HG03159 (cell line): ENCODE results near the gene DPY19L3.
"Not testable (repeated sequence)": the region's sequence is repeated elsewhere in the genome, so short reads cannot be mapped to it uniquely, and the experiment has no call there.

ENCODE experiments used
- ATAC-seq: cut with Tn5 transposase; IDR thresholded peaks from one replicate; pipeline ENCODE4 v1.9.1; 2021; ENCODE audit warnings: mild to moderate bottlenecking, moderate library complexity; ENCODE audit not compliant: unreplicated experiment

Gene DPY19L3

GRCh38 chr19:32405431-32406160 lies at the start of gene DPY19L3:
TSS of gene DPY19L3 (plus strand) at chr19:32405770. CDS start at chr19:32408254, 2,484 bp downstream.
- ATAC-seq = peak; percentile 97

- ATAC-seq = no peak
Measured at GRCh38 chr19:32357720-32358119, 47.9 kb upstream of the DPY19L3 start.

- no peak for ATAC-seq
Measured at GRCh38 chr19:32358321-32358720, 47.2 kb upstream of the DPY19L3 start.

- no peak for ATAC-seq
Measured at GRCh38 chr19:32359581-32359980, 46.0 kb upstream of the DPY19L3 start.

- no peak for ATAC-seq
Measured at GRCh38 chr19:32361574-32362317, 43.8 kb upstream of the DPY19L3 start.

GRCh38 chr19:32362318-32362691 lies 43.3 kb upstream of the DPY19L3 start:
- ATAC-seq = no peak

- no peak for ATAC-seq
Measured at GRCh38 chr19:32363175-32363574, 42.4 kb upstream of the DPY19L3 start.

- ATAC-seq = no peak
Measured at GRCh38 chr19:32363632-32364031, 41.9 kb upstream of the DPY19L3 start.

- ATAC-seq = no peak
Measured at GRCh38 chr19:32364040-32364439, 41.5 kb upstream of the DPY19L3 start.

- no peak for ATAC-seq
Measured at GRCh38 chr19:32367063-32367462, 38.5 kb upstream of the DPY19L3 start.

GRCh38 chr19:32367948-32368536 lies 37.5 kb upstream of the DPY19L3 start:
- ATAC-seq = no peak

- no peak for ATAC-seq
Measured at GRCh38 chr19:32368787-32369186, 36.8 kb upstream of the DPY19L3 start.

- no peak for ATAC-seq
Measured at GRCh38 chr19:32372726-32373517, 32.6 kb upstream of the DPY19L3 start.

- ATAC-seq = no peak
Measured at GRCh38 chr19:32373585-32374295, 31.8 kb upstream of the DPY19L3 start.

GRCh38 chr19:32374362-32374761 lies 31.2 kb upstream of the DPY19L3 start:
- not testable (repeated sequence) for ATAC-seq

GRCh38 chr19:32377088-32377487 lies 28.5 kb upstream of the DPY19L3 start:
- ATAC-seq = not testable (repeated sequence)

- ATAC-seq = no peak
Measured at GRCh38 chr19:32380269-32380668, 25.3 kb upstream of the DPY19L3 start.

- no peak for ATAC-seq
Measured at GRCh38 chr19:32387701-32388392, 17.7 kb upstream of the DPY19L3 start.

- no peak for ATAC-seq
Measured at GRCh38 chr19:32388393-32388855, 17.1 kb upstream of the DPY19L3 start.

- no peak for ATAC-seq
Measured at GRCh38 chr19:32392901-32393300, 12.7 kb upstream of the DPY19L3 start.
